Testis (tissue), 2 donors: ENCODE data around the gene IL17A.

Experiments
- POLR2A ChIP-seq: fragments of 450-650 bp; IDR thresholded peaks from one replicate; pipeline ENCODE4 v1.6.1; 2017; ENCODE audit warnings: antibody characterized with exemption, mild to moderate bottlenecking, moderate library complexity
- TF ChIP-seq, protein P1 (sequence below), 3 experiments: fragments of 450-650 bp in 2 of 3; fragments of 200-600 bp in 1 of 3; sonication (generic) in 1 of 3; IDR thresholded peaks; one replicate each; pipeline ENCODE4 v1.5.1; 2016 to 2019; ENCODE audit warnings: antibody characterized with exemption in 3 of 3, mild to moderate bottlenecking in 2 of 3, moderate library complexity in 1 of 3

DNA sequence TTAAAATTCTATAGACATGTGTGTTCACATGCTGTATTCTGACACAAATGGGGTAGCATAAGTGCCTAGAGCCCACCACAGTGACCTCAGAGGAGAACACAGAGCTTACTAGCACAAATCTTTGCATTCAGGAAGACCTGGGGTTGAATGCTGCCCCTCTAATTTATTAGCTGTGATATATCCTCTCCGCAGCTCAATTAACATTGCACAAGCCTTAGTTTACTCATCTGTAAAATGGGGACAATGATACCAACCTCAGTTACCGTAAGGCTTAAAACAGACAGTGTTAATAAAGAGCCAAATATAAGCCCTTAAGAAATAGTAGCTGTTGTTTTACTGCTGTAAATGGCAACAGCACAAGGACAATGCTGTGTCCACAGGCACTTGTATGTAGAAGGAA lies 36.2 kb upstream of the IL17A start:
- TF ChIP-seq, protein P1, sequence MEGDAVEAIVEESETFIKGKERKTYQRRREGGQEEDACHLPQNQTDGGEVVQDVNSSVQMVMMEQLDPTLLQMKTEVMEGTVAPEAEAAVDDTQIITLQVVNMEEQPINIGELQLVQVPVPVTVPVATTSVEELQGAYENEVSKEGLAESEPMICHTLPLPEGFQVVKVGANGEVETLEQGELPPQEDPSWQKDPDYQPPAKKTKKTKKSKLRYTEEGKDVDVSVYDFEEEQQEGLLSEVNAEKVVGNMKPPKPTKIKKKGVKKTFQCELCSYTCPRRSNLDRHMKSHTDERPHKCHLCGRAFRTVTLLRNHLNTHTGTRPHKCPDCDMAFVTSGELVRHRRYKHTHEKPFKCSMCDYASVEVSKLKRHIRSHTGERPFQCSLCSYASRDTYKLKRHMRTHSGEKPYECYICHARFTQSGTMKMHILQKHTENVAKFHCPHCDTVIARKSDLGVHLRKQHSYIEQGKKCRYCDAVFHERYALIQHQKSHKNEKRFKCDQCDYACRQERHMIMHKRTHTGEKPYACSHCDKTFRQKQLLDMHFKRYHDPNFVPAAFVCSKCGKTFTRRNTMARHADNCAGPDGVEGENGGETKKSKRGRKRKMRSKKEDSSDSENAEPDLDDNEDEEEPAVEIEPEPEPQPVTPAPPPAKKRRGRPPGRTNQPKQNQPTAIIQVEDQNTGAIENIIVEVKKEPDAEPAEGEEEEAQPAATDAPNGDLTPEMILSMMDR (IDR thresholded peaks at IDR 0.05), result no peak
- TF ChIP-seq POLR2A, result no peak
